HepG2 (cell line): ENCODE results near the gene ZFP90.

Source experiments
- ATAD3A ChIP-seq: sonication (generic); formaldehyde crosslinking; IDR thresholded peaks from 2 replicates; pipeline ENCODE4 v1.4.0; 2020; ENCODE audit warnings: missing genetic modification reagents
- CTCF ChIP-seq: sonication (generic); formaldehyde crosslinking; IDR thresholded peaks from 2 replicates; pipeline ENCODE4 v1.5.0; 2020; ENCODE audit warnings: mild to moderate bottlenecking, missing genetic modification reagents, moderate library complexity
- GTF2F1 ChIP-seq: fragments of 150-350 bp; IDR thresholded peaks from 2 replicates; pipeline ENCODE4 v1.6.1; 2014; ENCODE audit warnings: low read length
- KLF9 ChIP-seq: IDR thresholded peaks from 2 replicates; pipeline ENCODE4 v1.6.1; 2016; ENCODE audit warnings: low read depth
- MAFK ChIP-seq, 2 experiments: IDR thresholded peaks in 1 of 2; conservative IDR thresholded peaks in 1 of 2; 2 replicates each; pipeline ENCODE4 v1.6.1; 2011; ENCODE audit warnings: improper control_type of control experiment in 2 of 2, low read length in 2 of 2
- MAX ChIP-seq: IDR thresholded peaks from 2 replicates; pipeline ENCODE4 v1.6.1; 2012; ENCODE audit warnings: inconsistent platforms
- POLR2A ChIP-seq, 2 experiments: IDR thresholded peaks; 2 replicates each; pipeline ENCODE4 v1.6.1; 2011; ENCODE audit warnings: low read depth in 2 of 2, low read length in 2 of 2, mild to moderate bottlenecking in 1 of 2, moderate library complexity in 1 of 2; ENCODE audit not compliant: insufficient read depth in 1 of 2
- POLR2AphosphoS5 ChIP-seq: IDR thresholded peaks from 2 replicates; pipeline ENCODE4 v1.6.1; 2012; ENCODE audit warnings: low read depth, low read length
- RAD21 ChIP-seq: fragments of 450-650 bp; formaldehyde crosslinking; IDR thresholded peaks from 2 replicates; pipeline ENCODE4 v1.5.0; 2020; ENCODE audit warnings: mild to moderate bottlenecking
- RFX5 ChIP-seq: IDR thresholded peaks from 2 replicates; pipeline ENCODE4 v1.6.1; 2011; ENCODE audit warnings: low read depth, low read length, improper control_type of control experiment
- TRIM24 ChIP-seq: sonication (generic); formaldehyde crosslinking; IDR thresholded peaks from 2 replicates; pipeline ENCODE4 v1.8.0; 2022; ENCODE audit warnings: mild to moderate bottlenecking, missing genetic modification reagents
- ZNF557 ChIP-seq: sonication (generic); formaldehyde crosslinking; IDR thresholded peaks from 2 replicates; pipeline ENCODE4 v1.4.0; 2020; ENCODE audit warnings: missing genetic modification reagents
- TF ChIP-seq, protein P1 (sequence below): sonication (generic); formaldehyde crosslinking; IDR thresholded peaks from 2 replicates; pipeline ENCODE4 v1.5.1; 2020; ENCODE audit warnings: missing genetic modification reagents, mild to moderate bottlenecking, borderline replicate concordance

DNA sequence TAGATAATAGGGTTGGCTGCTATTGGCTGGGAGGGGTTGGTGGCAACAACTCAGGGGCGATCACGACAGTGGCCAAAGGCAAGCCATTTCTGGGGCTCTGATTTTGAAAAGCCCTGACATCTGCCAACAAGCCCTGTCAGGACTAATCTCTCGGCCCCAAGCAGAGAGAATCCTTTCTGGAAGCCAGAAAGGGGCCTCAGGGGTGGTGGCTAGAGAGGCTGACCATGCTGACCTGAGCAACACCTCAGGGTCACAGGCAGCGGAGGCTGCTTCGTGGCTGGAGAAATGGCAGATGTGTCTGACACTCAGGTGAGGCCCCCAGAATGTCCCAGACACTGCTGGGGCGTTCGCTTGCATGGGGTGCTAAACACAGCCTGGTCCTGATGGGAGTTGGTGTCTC is 35.0 kb upstream of the ZFP90 start:
- TF ChIP-seq CTCF (CRISPR knock-in tag): no peak
- no peak for TF ChIP-seq MAX
- TF ChIP-seq, protein P1, sequence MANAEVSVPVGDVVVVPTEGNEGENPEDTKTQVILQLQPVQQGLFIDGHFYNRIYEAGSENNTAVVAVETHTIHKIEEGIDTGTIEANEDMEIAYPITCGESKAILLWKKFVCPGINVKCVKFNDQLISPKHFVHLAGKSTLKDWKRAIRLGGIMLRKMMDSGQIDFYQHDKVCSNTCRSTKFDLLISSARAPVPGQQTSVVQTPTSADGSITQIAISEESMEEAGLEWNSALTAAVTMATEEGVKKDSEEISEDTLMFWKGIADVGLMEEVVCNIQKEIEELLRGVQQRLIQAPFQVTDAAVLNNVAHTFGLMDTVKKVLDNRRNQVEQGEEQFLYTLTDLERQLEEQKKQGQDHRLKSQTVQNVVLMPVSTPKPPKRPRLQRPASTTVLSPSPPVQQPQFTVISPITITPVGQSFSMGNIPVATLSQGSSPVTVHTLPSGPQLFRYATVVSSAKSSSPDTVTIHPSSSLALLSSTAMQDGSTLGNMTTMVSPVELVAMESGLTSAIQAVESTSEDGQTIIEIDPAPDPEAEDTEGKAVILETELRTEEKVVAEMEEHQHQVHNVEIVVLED (CRISPR knock-in tag): no peak
- no peak for TF ChIP-seq ATAD3A
- no peak for TF ChIP-seq ZNF557
- no peak for TF ChIP-seq RFX5
- TF ChIP-seq KLF9: no peak
- TF ChIP-seq TRIM24: no peak
- no peak for TF ChIP-seq MAFK (conservative IDR thresholded peaks at IDR 0.05 in 1 of 2, IDR thresholded peaks at IDR 0.05 in 1 of 2; ENCODE audit: low read length in 2 of 2)
- TF ChIP-seq POLR2A (IDR thresholded peaks at IDR 0.05; ENCODE audit: insufficient read depth in 1 of 2, low read depth in 2 of 2, low read length in 2 of 2): no peak
- TF ChIP-seq GTF2F1: no peak
- TF ChIP-seq POLR2AphosphoS5: no peak
- no peak for TF ChIP-seq RAD21 (CRISPR knock-in tag)
